Osteoblast (primary cell): ENCODE results near the gene IL31RA. TPM values are rescaled to one million over a fixed set of nuclear protein-coding genes. Genes with fewer than 3 reads are reported as not detected.
A peak's percentile ranks its signal among the peaks of the same experiment; 100 is the strongest.

Source experiments
- DNase-seq: peaks from one replicate; pipeline ENCODE4 v3.0.0; 2011; ENCODE audit warnings: low spot score, mixed read lengths; ENCODE audit not compliant: insufficient read length; ENCODE audit errors: missing footprints
- H2AFZ ChIP-seq: 2 replicates; pipeline ENCODE4 v1.6.0; 2011; ENCODE audit warnings: mild to moderate bottlenecking, low read length
- H3K27ac ChIP-seq: 2 replicates; pipeline ENCODE4 v1.5.1; 2011; ENCODE audit warnings: mild to moderate bottlenecking, low read depth, low read length, moderate library complexity
- H3K27me3 ChIP-seq: 2 replicates; pipeline ENCODE4 v1.6.0; 2012; ENCODE audit warnings: mild to moderate bottlenecking, control low read depth, inconsistent platforms, low read length, moderate library complexity; ENCODE audit not compliant: insufficient read depth
- H3K36me3 ChIP-seq: 2 replicates; pipeline ENCODE4 v1.5.1; 2011; ENCODE audit warnings: mild to moderate bottlenecking, low read length, control low read depth, moderate library complexity; ENCODE audit not compliant: insufficient read depth
- H3K4me1 ChIP-seq: 2 replicates; pipeline ENCODE4 v1.5.1; 2011; ENCODE audit warnings: mild to moderate bottlenecking, low read length, control low read depth, moderate library complexity; ENCODE audit not compliant: insufficient read depth
- H3K4me2 ChIP-seq: 2 replicates; pipeline ENCODE4 v1.6.0; 2011; ENCODE audit warnings: mild to moderate bottlenecking, low read length; ENCODE audit not compliant: insufficient read depth
- H3K4me3 ChIP-seq: fragments of 200-600 bp; sonication (generic); 3 replicates; pipeline ENCODE4 v1.5.1; 2012; ENCODE audit warnings: mild to moderate bottlenecking, low read length, inconsistent platforms; ENCODE audit not compliant: insufficient read depth
- H3K79me2 ChIP-seq: 2 replicates; pipeline ENCODE4 v1.6.0; 2012; ENCODE audit warnings: mild to moderate bottlenecking, low read length, control low read depth, inconsistent platforms; ENCODE audit not compliant: insufficient read depth
- H3K9me3 ChIP-seq: 2 replicates; pipeline ENCODE4 v1.5.1; 2011; ENCODE audit warnings: low read depth, low read length, control low read depth
- H4K20me1 ChIP-seq: 2 replicates; pipeline ENCODE4 v1.6.0; 2012; ENCODE audit warnings: mild to moderate bottlenecking, low read length, control low read depth; ENCODE audit not compliant: insufficient read depth
- CTCF ChIP-seq: IDR thresholded peaks from 2 replicates; pipeline ENCODE4 v1.5.1; 2011; ENCODE audit warnings: mild to moderate bottlenecking, low read depth, low read length, moderate library complexity; ENCODE audit errors: extremely low read depth
- total RNA-seq: library from RNA; depleted of rRNA; stranded (reverse); fragments of >200 nt; gene quantifications from 2 replicates; pipeline ENCODE4 v1.2.3, GENCODE V29; 2012

Gene IL31RA
- total RNA-seq, 1 donor: 0.36 TPM

GRCh38 chr5:55865831-55866230 is 14.7 kb downstream of the IL31RA start:
- TF ChIP-seq CTCF: no peak
- H3K4me2 ChIP-seq: no peak overlapping the region
- H3K4me1 ChIP-seq: peaks cover 9% of the 10 kb centered on the region
- H3K79me2 ChIP-seq: no peaks in the 10 kb centered on the region
- H4K20me1 ChIP-seq: no peaks in the 10 kb centered on the region
- no peak overlapping the region for H2AFZ ChIP-seq
- no peaks in the 10 kb centered on the region for H3K9me3 ChIP-seq
- no peak overlapping the region for H3K27ac ChIP-seq
- H3K27me3 ChIP-seq: no peaks in the 10 kb centered on the region
- H3K36me3 ChIP-seq: no peaks in the 10 kb centered on the region
- DNase-seq: peak; percentile 81
- H3K4me3 ChIP-seq: no peak overlapping the region

- no peak for DNase-seq
- Histone ChIP-seq H3K27ac (no peak overlapping the region), H3K79me2 (no peaks in the 10 kb centered on the region), H3K36me3 (no peaks in the 10 kb centered on the region), H3K4me1 (peaks cover 9% of the 10 kb centered on the region), H3K9me3 (no peaks in the 10 kb centered on the region), H3K4me3 (no peak overlapping the region), H3K4me2 (no peak overlapping the region), H4K20me1 (no peaks in the 10 kb centered on the region), H2AFZ (no peak overlapping the region), H3K27me3 (no peaks in the 10 kb centered on the region)
- no peak for TF ChIP-seq CTCF
Measured at GRCh38 chr5:55866485-55866884, 15.3 kb downstream of the IL31RA start.

GRCh38 chr5:55866934-55867333 is 15.8 kb downstream of the IL31RA start:
- no peak for DNase-seq
- Histone ChIP-seq H3K27ac (no peak overlapping the region), H3K4me3 (no peak overlapping the region), H3K4me1 (peaks cover 9% of the 10 kb centered on the region), H3K27me3 (no peaks in the 10 kb centered on the region), H3K4me2 (no peak overlapping the region), H3K36me3 (no peaks in the 10 kb centered on the region), H3K79me2 (no peaks in the 10 kb centered on the region), H2AFZ (no peak overlapping the region), H3K9me3 (no peaks in the 10 kb centered on the region), H4K20me1 (no peaks in the 10 kb centered on the region)
- no peak for TF ChIP-seq CTCF

GRCh38 chr5:55868846-55869245 is 17.7 kb downstream of the IL31RA start:
- Histone ChIP-seq H3K4me3 (no peak overlapping the region), H3K27me3 (no peaks in the 10 kb centered on the region), H4K20me1 (no peaks in the 10 kb centered on the region), H3K27ac (peak overlapping the region; percentile 48), H3K9me3 (no peaks in the 10 kb centered on the region), H3K4me2 (peak overlapping the region; percentile 28), H2AFZ (no peak overlapping the region), H3K4me1 (peaks cover 9% of the 10 kb centered on the region), H3K36me3 (no peaks in the 10 kb centered on the region), H3K79me2 (no peaks in the 10 kb centered on the region)
- no peak for TF ChIP-seq CTCF
- DNase-seq: peak; percentile 91
